HEK293T (cell line): ENCODE results near the gene CMTM2.

Experiments used
- BHLHE40 ChIP-seq: fragments of 450-650 bp; IDR thresholded peaks from 2 replicates; pipeline ENCODE4 v1.6.1; 2016; ENCODE audit warnings: mild to moderate bottlenecking, moderate library complexity, borderline replicate concordance
- FOXA1 ChIP-seq: fragments of 450-650 bp; IDR thresholded peaks from 2 replicates; pipeline ENCODE4 v1.6.1; 2016; ENCODE audit warnings: mild to moderate bottlenecking
- FOXM1 ChIP-seq: fragments of 450-650 bp; IDR thresholded peaks from 2 replicates; pipeline ENCODE4 v1.6.1; 2017; ENCODE audit warnings: mild to moderate bottlenecking, borderline replicate concordance
- HDGF ChIP-seq: fragments of 450-650 bp; IDR thresholded peaks from 2 replicates; pipeline ENCODE4 v1.6.1; 2017; ENCODE audit warnings: antibody characterized with exemption, borderline replicate concordance
- NFRKB ChIP-seq: fragments of 450-650 bp; IDR thresholded peaks from 2 replicates; pipeline ENCODE4 v1.6.1; 2016; ENCODE audit warnings: mild to moderate bottlenecking, moderate library complexity
- SUZ12 ChIP-seq: fragments of 450-650 bp; IDR thresholded peaks from 2 replicates; pipeline ENCODE4 v1.6.1; 2016; ENCODE audit warnings: mild to moderate bottlenecking

GRCh38 chr16:66566051-66566901 lies 13.0 kb upstream of the CMTM2 start, which contains the start of gene CMTM1:
- no peak for TF ChIP-seq FOXA1
- TF ChIP-seq SUZ12, result no peak
- TF ChIP-seq FOXM1, result no peak
- TF ChIP-seq BHLHE40, result no peak
- no peak for TF ChIP-seq NFRKB
- no peak for TF ChIP-seq HDGF
